Measurements from ENCODE around the gene DERA. TPM values are rescaled to one million over a fixed set of nuclear protein-coding genes. Genes with fewer than 3 reads are reported as not detected.

DERA gene
- total and polyA plus RNA-seq, 2 of the 8 experiments (the other 6 are each of a cell fraction or from before 2014, with no cell fraction given) = 13.1 to 17.1 TPM

DNA sequence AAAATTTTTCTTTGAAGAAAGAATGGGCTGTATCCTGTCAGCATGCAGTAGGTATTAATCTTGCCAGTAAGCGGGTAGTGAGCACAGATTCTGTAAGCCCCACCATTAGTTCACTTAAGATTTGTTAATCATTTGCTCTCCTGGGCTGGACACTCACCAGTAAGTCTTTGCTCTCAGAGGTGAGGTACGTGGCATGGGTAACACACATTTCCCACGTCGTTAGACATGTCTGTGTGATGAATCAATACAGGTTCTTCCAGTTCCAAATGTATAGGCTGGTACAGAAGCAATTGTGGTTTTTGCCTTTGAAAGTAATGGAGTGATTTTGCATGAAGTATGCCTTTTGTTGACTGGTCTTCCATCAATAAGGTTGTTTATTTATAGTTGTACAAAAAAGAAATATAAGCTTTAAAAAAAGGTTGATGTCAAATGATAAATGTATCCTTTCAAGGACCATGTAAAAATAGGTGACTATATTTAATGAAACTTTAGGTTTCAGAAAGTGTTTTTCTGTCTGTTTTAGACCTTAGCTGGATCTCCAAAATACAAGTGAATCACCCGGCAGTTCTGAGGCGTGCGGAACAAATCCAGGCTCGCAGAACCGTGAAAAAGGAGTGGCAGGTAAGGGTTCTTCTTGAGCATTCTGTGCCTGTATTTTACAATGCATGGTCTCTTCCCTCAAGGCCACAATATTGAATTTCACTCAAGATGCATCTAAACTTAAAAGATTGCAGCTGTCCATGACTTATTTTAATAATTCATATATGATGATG is 45.5 kb downstream of the DERA start (continued):
- TF ChIP-seq RBBP5 (IDR thresholded peaks at IDR 0.05; ENCODE audit: borderline replicate concordance, low read depth, low read length) (no peak), CEBPB (IDR thresholded peaks at IDR 0.05; ENCODE audit: low read depth, low read length) (no peak)
- TF ChIP-seq, protein P1, sequence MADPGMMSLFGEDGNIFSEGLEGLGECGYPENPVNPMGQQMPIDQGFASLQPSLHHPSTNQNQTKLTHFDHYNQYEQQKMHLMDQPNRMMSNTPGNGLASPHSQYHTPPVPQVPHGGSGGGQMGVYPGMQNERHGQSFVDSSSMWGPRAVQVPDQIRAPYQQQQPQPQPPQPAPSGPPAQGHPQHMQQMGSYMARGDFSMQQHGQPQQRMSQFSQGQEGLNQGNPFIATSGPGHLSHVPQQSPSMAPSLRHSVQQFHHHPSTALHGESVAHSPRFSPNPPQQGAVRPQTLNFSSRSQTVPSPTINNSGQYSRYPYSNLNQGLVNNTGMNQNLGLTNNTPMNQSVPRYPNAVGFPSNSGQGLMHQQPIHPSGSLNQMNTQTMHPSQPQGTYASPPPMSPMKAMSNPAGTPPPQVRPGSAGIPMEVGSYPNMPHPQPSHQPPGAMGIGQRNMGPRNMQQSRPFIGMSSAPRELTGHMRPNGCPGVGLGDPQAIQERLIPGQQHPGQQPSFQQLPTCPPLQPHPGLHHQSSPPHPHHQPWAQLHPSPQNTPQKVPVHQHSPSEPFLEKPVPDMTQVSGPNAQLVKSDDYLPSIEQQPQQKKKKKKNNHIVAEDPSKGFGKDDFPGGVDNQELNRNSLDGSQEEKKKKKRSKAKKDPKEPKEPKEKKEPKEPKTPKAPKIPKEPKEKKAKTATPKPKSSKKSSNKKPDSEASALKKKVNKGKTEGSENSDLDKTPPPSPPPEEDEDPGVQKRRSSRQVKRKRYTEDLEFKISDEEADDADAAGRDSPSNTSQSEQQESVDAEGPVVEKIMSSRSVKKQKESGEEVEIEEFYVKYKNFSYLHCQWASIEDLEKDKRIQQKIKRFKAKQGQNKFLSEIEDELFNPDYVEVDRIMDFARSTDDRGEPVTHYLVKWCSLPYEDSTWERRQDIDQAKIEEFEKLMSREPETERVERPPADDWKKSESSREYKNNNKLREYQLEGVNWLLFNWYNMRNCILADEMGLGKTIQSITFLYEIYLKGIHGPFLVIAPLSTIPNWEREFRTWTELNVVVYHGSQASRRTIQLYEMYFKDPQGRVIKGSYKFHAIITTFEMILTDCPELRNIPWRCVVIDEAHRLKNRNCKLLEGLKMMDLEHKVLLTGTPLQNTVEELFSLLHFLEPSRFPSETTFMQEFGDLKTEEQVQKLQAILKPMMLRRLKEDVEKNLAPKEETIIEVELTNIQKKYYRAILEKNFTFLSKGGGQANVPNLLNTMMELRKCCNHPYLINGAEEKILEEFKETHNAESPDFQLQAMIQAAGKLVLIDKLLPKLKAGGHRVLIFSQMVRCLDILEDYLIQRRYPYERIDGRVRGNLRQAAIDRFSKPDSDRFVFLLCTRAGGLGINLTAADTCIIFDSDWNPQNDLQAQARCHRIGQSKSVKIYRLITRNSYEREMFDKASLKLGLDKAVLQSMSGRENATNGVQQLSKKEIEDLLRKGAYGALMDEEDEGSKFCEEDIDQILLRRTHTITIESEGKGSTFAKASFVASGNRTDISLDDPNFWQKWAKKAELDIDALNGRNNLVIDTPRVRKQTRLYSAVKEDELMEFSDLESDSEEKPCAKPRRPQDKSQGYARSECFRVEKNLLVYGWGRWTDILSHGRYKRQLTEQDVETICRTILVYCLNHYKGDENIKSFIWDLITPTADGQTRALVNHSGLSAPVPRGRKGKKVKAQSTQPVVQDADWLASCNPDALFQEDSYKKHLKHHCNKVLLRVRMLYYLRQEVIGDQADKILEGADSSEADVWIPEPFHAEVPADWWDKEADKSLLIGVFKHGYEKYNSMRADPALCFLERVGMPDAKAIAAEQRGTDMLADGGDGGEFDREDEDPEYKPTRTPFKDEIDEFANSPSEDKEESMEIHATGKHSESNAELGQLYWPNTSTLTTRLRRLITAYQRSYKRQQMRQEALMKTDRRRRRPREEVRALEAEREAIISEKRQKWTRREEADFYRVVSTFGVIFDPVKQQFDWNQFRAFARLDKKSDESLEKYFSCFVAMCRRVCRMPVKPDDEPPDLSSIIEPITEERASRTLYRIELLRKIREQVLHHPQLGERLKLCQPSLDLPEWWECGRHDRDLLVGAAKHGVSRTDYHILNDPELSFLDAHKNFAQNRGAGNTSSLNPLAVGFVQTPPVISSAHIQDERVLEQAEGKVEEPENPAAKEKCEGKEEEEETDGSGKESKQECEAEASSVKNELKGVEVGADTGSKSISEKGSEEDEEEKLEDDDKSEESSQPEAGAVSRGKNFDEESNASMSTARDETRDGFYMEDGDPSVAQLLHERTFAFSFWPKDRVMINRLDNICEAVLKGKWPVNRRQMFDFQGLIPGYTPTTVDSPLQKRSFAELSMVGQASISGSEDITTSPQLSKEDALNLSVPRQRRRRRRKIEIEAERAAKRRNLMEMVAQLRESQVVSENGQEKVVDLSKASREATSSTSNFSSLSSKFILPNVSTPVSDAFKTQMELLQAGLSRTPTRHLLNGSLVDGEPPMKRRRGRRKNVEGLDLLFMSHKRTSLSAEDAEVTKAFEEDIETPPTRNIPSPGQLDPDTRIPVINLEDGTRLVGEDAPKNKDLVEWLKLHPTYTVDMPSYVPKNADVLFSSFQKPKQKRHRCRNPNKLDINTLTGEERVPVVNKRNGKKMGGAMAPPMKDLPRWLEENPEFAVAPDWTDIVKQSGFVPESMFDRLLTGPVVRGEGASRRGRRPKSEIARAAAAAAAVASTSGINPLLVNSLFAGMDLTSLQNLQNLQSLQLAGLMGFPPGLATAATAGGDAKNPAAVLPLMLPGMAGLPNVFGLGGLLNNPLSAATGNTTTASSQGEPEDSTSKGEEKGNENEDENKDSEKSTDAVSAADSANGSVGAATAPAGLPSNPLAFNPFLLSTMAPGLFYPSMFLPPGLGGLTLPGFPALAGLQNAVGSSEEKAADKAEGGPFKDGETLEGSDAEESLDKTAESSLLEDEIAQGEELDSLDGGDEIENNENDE (IDR thresholded peaks at IDR 0.05; ENCODE audit: insufficient replicate concordance, low read length) = no peak
